ENCODE results near the gene HNRNPD.

Gene HNRNPD

GRCh38 chr4:82358847-82359246 lies 14.9 kb downstream of the HNRNPD start (continued):
- TF ChIP-seq CREB5 (CRISPR knock-in tag; IDR thresholded peaks at IDR 0.05; ENCODE audit: low read depth), result no peak
- no peak for TF ChIP-seq ISL1 (CRISPR knock-in tag; IDR thresholded peaks at IDR 0.05)
- TF ChIP-seq TCF4 (CRISPR knock-in tag; IDR thresholded peaks at IDR 0.05; ENCODE audit: borderline replicate concordance), result no peak
- no peak for TF ChIP-seq GLIS3 (CRISPR knock-in tag; IDR thresholded peaks at IDR 0.05)
- no peak for TF ChIP-seq RARB (CRISPR knock-in tag; IDR thresholded peaks at IDR 0.05)
- no peak for TF ChIP-seq ZFP3 (CRISPR knock-in tag; IDR thresholded peaks at IDR 0.05)

DNA sequence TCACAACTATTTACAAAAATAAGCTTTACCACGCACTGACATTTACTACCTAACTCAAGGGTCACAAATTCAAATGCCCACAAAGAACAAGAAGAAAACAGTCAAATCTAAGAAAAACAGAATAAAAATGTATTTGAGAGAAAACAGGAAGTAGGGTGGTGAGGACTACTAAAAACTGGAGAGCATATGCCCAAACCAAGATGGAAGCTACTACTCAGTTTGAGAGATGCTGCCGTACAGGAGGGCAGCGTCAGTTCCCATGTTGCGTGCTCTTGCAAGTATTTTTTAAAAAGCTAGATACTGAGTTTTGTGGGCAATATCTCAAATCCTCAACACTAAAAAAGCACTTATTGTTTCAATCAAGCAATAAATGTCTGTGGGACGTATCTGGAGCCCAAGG lies 16.2 kb downstream of the HNRNPD start:
- TF ChIP-seq ZFP30 (CRISPR knock-in tag; IDR thresholded peaks at IDR 0.05) (no peak), TOX (CRISPR knock-in tag; IDR thresholded peaks at IDR 0.05; ENCODE audit: borderline replicate concordance) (no peak), ZNF8 (CRISPR knock-in tag; IDR thresholded peaks at IDR 0.05) (no peak), ZNF565 (CRISPR knock-in tag; conservative IDR thresholded peaks at IDR 0.05; ENCODE audit: low read depth) (no peak), ARNTL (CRISPR knock-in tag; IDR thresholded peaks at IDR 0.05; ENCODE audit: borderline replicate concordance, low read depth) (no peak), BACH2 (CRISPR knock-in tag; IDR thresholded peaks at IDR 0.05; ENCODE audit: borderline replicate concordance) (no peak), ZFP3 (CRISPR knock-in tag; IDR thresholded peaks at IDR 0.05) (no peak), CREB5 (CRISPR knock-in tag; IDR thresholded peaks at IDR 0.05; ENCODE audit: low read depth) (no peak), TCF4 (CRISPR knock-in tag; IDR thresholded peaks at IDR 0.05; ENCODE audit: borderline replicate concordance) (no peak), ZNF70 (CRISPR knock-in tag; IDR thresholded peaks at IDR 0.05) (no peak), GLIS3 (CRISPR knock-in tag; IDR thresholded peaks at IDR 0.05) (no peak), SNAI2 (CRISPR knock-in tag; IDR thresholded peaks at IDR 0.05) (no peak)
- TF ChIP-seq, protein P1, sequence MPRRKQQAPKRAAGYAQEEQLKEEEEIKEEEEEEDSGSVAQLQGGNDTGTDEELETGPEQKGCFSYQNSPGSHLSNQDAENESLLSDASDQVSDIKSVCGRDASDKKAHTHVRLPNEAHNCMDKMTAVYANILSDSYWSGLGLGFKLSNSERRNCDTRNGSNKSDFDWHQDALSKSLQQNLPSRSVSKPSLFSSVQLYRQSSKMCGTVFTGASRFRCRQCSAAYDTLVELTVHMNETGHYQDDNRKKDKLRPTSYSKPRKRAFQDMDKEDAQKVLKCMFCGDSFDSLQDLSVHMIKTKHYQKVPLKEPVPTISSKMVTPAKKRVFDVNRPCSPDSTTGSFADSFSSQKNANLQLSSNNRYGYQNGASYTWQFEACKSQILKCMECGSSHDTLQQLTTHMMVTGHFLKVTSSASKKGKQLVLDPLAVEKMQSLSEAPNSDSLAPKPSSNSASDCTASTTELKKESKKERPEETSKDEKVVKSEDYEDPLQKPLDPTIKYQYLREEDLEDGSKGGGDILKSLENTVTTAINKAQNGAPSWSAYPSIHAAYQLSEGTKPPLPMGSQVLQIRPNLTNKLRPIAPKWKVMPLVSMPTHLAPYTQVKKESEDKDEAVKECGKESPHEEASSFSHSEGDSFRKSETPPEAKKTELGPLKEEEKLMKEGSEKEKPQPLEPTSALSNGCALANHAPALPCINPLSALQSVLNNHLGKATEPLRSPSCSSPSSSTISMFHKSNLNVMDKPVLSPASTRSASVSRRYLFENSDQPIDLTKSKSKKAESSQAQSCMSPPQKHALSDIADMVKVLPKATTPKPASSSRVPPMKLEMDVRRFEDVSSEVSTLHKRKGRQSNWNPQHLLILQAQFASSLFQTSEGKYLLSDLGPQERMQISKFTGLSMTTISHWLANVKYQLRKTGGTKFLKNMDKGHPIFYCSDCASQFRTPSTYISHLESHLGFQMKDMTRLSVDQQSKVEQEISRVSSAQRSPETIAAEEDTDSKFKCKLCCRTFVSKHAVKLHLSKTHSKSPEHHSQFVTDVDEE (CRISPR knock-in tag; IDR thresholded peaks at IDR 0.05), result no peak
- no peak for ATAC-seq

GRCh38 chr4:82354788-82355187 lies 19.0 kb downstream of the HNRNPD start:
- ATAC-seq, result no peak
- no peak for TF ChIP-seq ZNF8 (CRISPR knock-in tag; IDR thresholded peaks at IDR 0.05)
- no peak for TF ChIP-seq ISL1 (CRISPR knock-in tag; IDR thresholded peaks at IDR 0.05)
- no peak for TF ChIP-seq GLIS3 (CRISPR knock-in tag; IDR thresholded peaks at IDR 0.05)
- TF ChIP-seq, protein P2, sequence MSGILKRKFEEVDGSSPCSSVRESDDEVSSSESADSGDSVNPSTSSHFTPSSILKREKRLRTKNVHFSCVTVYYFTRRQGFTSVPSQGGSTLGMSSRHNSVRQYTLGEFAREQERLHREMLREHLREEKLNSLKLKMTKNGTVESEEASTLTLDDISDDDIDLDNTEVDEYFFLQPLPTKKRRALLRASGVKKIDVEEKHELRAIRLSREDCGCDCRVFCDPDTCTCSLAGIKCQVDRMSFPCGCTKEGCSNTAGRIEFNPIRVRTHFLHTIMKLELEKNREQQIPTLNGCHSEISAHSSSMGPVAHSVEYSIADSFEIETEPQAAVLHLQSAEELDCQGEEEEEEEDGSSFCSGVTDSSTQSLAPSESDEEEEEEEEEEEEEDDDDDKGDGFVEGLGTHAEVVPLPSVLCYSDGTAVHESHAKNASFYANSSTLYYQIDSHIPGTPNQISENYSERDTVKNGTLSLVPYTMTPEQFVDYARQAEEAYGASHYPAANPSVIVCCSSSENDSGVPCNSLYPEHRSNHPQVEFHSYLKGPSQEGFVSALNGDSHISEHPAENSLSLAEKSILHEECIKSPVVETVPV (CRISPR knock-in tag; IDR thresholded peaks at IDR 0.05), result no peak
- TF ChIP-seq ZFP3 (CRISPR knock-in tag; IDR thresholded peaks at IDR 0.05), result no peak

- TF ChIP-seq GLIS3 (CRISPR knock-in tag; IDR thresholded peaks at IDR 0.05), result no peak
- ATAC-seq, result no peak
Measured at GRCh38 chr4:82352825-82353366, 20.9 kb downstream of the HNRNPD start.

DNA sequence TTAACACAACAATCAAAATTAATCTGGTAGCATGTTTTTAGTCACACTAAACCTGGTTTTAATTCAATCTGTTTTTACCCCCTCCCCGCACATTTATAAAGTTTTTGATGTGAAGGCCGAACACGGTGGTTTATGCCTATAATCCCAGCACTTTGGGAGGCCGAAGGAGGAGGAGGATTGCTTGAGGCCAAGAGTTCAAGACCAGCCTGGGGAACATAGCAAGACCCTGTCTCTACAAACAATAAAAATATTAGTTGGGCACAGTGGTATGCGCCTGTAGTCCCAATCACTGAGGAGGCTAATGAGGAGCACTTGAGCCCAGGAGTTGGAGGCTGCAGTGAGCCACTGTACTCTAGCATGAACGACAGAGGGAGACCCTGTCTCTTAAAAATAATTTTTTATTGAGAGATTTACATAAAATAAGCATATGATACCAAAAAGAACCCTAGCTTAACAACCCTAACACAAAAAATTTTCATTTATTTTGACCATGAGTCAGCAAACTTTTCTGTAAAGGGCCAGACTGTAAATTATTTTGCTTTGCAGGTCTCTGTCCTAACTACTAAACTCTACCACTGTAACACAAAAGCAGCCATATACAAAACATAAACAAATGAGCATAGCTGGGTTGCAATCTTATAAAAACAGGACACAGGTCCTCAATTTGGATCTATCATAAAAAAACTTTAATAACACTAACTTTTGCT lies 21.5 kb downstream of the HNRNPD start:
- TF ChIP-seq ESRRG (CRISPR knock-in tag; IDR thresholded peaks at IDR 0.05) (no peak), BACH2 (CRISPR knock-in tag; IDR thresholded peaks at IDR 0.05; ENCODE audit: borderline replicate concordance) (no peak)
- TF ChIP-seq, protein P1 (CRISPR knock-in tag; IDR thresholded peaks at IDR 0.05), result no peak
- ATAC-seq, result no peak

All from SK-N-SH treated with all-trans-retinoic acid at 6 μM for 48 hours (cell line).